ENCODE measurements around the gene ACBD3.

ACBD3 gene

GRCh38 chr1:226125097-226125630 lies 61.4 kb downstream of the ACBD3 start:
- no peak for TF ChIP-seq EZH2 (IDR thresholded peaks at IDR 0.05; ENCODE audit: borderline replicate concordance, low read depth, low read length, severe bottlenecking)
- TF ChIP-seq, protein P1, sequence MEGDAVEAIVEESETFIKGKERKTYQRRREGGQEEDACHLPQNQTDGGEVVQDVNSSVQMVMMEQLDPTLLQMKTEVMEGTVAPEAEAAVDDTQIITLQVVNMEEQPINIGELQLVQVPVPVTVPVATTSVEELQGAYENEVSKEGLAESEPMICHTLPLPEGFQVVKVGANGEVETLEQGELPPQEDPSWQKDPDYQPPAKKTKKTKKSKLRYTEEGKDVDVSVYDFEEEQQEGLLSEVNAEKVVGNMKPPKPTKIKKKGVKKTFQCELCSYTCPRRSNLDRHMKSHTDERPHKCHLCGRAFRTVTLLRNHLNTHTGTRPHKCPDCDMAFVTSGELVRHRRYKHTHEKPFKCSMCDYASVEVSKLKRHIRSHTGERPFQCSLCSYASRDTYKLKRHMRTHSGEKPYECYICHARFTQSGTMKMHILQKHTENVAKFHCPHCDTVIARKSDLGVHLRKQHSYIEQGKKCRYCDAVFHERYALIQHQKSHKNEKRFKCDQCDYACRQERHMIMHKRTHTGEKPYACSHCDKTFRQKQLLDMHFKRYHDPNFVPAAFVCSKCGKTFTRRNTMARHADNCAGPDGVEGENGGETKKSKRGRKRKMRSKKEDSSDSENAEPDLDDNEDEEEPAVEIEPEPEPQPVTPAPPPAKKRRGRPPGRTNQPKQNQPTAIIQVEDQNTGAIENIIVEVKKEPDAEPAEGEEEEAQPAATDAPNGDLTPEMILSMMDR (IDR thresholded peaks at IDR 0.05; ENCODE audit: borderline replicate concordance, extremely low read depth, low read length, poor library complexity, severe bottlenecking): peak; percentile 97
- peak overlapping the region; percentile 14 for H3K4me2 ChIP-seq (ENCODE audit: insufficient read depth, low read length)
- H3K79me2 ChIP-seq (ENCODE audit: insufficient read depth, low read length): no peaks in the 10 kb centered on the region
- H3K36me3 ChIP-seq (ENCODE audit: insufficient read depth, low read length): no peaks in the 10 kb centered on the region
- H3K4me1 ChIP-seq (ENCODE audit: insufficient read depth, low read length): peaks cover 33% of the 10 kb centered on the region
- H3K4me3 ChIP-seq (ENCODE audit: low read depth in 1 of 2, low read length in 2 of 2): no peak overlapping the region; a peak in 1 of 4 replicates
- H2AFZ ChIP-seq (ENCODE audit: low read depth, low read length): no peak overlapping the region
- H3K27ac ChIP-seq (ENCODE audit: low read length): no peak overlapping the region
- H3K27me3 ChIP-seq (ENCODE audit: insufficient read depth, low read length, poor library complexity): peaks cover 19% of the 10 kb centered on the region
- no peak overlapping the region for H3K9ac ChIP-seq (ENCODE audit: low read depth, low read length)
- peak; percentile 65 for ATAC-seq (ENCODE audit: insufficient read depth, low read depth)
- H4K20me1 ChIP-seq (ENCODE audit: insufficient read depth, low read length): peaks cover 7% of the 10 kb centered on the region
- no peaks in the 10 kb centered on the region for H3K9me3 ChIP-seq (ENCODE audit: insufficient read depth, low read length, severe bottlenecking)
- DNase-seq: peak; percentile 86

DNA sequence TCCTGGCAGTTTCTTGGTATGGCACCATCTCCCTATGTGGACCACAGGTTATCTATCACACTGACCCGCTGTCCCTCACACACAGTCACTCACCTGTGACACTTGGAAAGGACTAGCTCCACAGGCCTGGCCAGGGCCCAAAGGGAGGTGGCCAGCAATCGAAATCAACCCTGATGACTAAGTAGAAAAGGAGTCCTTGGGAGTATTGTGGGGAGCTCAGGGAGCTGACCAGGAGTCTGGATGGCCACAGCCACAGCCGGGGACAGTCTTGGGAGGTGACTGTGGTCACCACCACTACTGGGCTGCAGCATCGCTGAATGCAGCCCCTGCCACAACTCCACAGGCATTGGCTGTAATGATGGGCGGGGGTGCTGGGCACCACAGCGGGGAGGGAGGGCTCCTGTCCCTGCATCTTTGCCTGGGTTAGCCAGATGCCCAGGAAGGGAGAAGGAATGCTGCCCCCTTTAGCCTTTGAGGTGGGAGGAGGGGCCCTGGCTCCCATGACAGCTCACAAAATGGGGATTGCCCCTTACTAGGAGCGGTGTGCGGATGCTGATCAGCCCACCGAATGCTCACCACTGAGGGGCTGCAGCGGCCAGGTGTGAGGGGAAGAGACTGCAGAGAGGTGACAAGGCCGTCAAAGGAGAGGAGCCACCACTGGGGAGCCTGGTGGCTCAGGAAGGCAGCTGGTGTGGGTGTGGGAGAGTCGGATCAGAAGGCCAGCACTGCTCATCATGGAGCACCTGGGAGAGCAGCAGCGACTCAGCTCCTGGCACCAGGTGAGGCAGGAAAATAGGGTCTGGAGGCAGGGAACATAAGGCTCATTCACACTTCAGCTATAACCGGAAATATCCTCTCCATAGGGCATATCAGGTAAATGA lies 62.7 kb downstream of the ACBD3 start:
- no peaks in the 10 kb centered on the region for H3K79me2 ChIP-seq (ENCODE audit: insufficient read depth, low read length)
- H3K9me3 ChIP-seq (ENCODE audit: insufficient read depth, low read length, severe bottlenecking): no peaks in the 10 kb centered on the region
- DNase-seq: no peak
- TF ChIP-seq, protein P1 (IDR thresholded peaks at IDR 0.05; ENCODE audit: borderline replicate concordance, extremely low read depth, low read length, poor library complexity, severe bottlenecking): no peak
- no peak for TF ChIP-seq EZH2 (IDR thresholded peaks at IDR 0.05; ENCODE audit: borderline replicate concordance, low read depth, low read length, severe bottlenecking)
- no peak overlapping the region for H3K4me3 ChIP-seq (ENCODE audit: low read depth in 1 of 2, low read length in 2 of 2)
- no peak overlapping the region for H3K9ac ChIP-seq (ENCODE audit: low read depth, low read length)
- peaks cover 7% of the 10 kb centered on the region for H4K20me1 ChIP-seq (ENCODE audit: insufficient read depth, low read length)
- H3K4me1 ChIP-seq (ENCODE audit: insufficient read depth, low read length): peaks cover 42% of the 10 kb centered on the region
- peaks cover 19% of the 10 kb centered on the region for H3K27me3 ChIP-seq (ENCODE audit: insufficient read depth, low read length, poor library complexity)
- H3K4me2 ChIP-seq (ENCODE audit: insufficient read depth, low read length): no peak overlapping the region
- no peak for ATAC-seq (ENCODE audit: insufficient read depth, low read depth)
- no peak overlapping the region for H3K27ac ChIP-seq (ENCODE audit: low read length)
- H2AFZ ChIP-seq (ENCODE audit: low read depth, low read length): no peak overlapping the region
- no peaks in the 10 kb centered on the region for H3K36me3 ChIP-seq (ENCODE audit: insufficient read depth, low read length)

- no peaks in the 10 kb centered on the region for H3K9me3 ChIP-seq (ENCODE audit: insufficient read depth, low read length, severe bottlenecking)
- H3K4me3 ChIP-seq (ENCODE audit: low read depth in 1 of 2, low read length in 2 of 2): no peak overlapping the region
- H3K36me3 ChIP-seq (ENCODE audit: insufficient read depth, low read length): no peaks in the 10 kb centered on the region
- TF ChIP-seq, protein P1 (IDR thresholded peaks at IDR 0.05; ENCODE audit: borderline replicate concordance, extremely low read depth, low read length, poor library complexity, severe bottlenecking): no peak
- TF ChIP-seq EZH2 (IDR thresholded peaks at IDR 0.05; ENCODE audit: borderline replicate concordance, low read depth, low read length, severe bottlenecking): no peak
- H3K4me1 ChIP-seq (ENCODE audit: insufficient read depth, low read length): peaks cover 42% of the 10 kb centered on the region
- no peak overlapping the region for H2AFZ ChIP-seq (ENCODE audit: low read depth, low read length)
- peaks cover 7% of the 10 kb centered on the region for H4K20me1 ChIP-seq (ENCODE audit: insufficient read depth, low read length)
- no peak overlapping the region for H3K9ac ChIP-seq (ENCODE audit: low read depth, low read length)
- DNase-seq: no peak
- no peak for ATAC-seq (ENCODE audit: insufficient read depth, low read depth)
- no peaks in the 10 kb centered on the region for H3K79me2 ChIP-seq (ENCODE audit: insufficient read depth, low read length)
- H3K27me3 ChIP-seq (ENCODE audit: insufficient read depth, low read length, poor library complexity): peaks cover 19% of the 10 kb centered on the region
- H3K4me2 ChIP-seq (ENCODE audit: insufficient read depth, low read length): no peak overlapping the region
- no peak overlapping the region for H3K27ac ChIP-seq (ENCODE audit: low read length)
These were observed 63.4 kb downstream of the ACBD3 start for GRCh38 chr1:226123212-226123560.
